ENCODE data around the gene FRMPD4. TPM values are rescaled to one million over a fixed set of nuclear protein-coding genes. Genes with fewer than 3 reads are reported as not detected.

Gene FRMPD4
- total and polyA plus RNA-seq, 2 donors from 2014 or later, result not detected

- DNase-seq, result no peak
- no peak for FAIRE-seq
Measured at GRCh38 chrX:12439416-12439815, 301.1 kb downstream of the FRMPD4 start.

GRCh38 chrX:12440246-12440645 is 302.0 kb downstream of the FRMPD4 start:
- FAIRE-seq, result no peak
- intact Hi-C loops (cut with DNase I), result no loop called here
- peak in 1 of 5 donors; percentile 2 for DNase-seq
- no peak overlapping the region for H3K27ac ChIP-seq (ENCODE audit: low read depth in 2 of 2, low read length in 2 of 2)
- H3K4me3 ChIP-seq (ENCODE audit: low read length in 3 of 3), result no peak overlapping the region
- no peaks in the 10 kb centered on the region for H3K4me1 ChIP-seq (ENCODE audit: control insufficient read depth in 2 of 3, insufficient read depth in 2 of 3, low read depth in 1 of 3, low read length in 3 of 3)
- no peaks in the 10 kb centered on the region for H3K27me3 ChIP-seq (ENCODE audit: control insufficient read depth, insufficient read depth, low read length)
- no peak overlapping the region for H3K9ac ChIP-seq (ENCODE audit: low read length in 3 of 3)
- no peaks in the 10 kb centered on the region for H3K36me3 ChIP-seq (ENCODE audit: control insufficient read depth in 2 of 3, insufficient read depth in 3 of 3, low read length in 3 of 3)
- no peak for TF ChIP-seq CTCF (IDR thresholded peaks at IDR 0.05; ENCODE audit: borderline replicate concordance, extremely low read depth, insufficient read depth)
- H3K9me3 ChIP-seq (ENCODE audit: control insufficient read depth in 2 of 3, insufficient read depth in 1 of 3, low read length in 3 of 3), result no peaks in the 10 kb centered on the region

More at GRCh38 chrX:12439416-12439815, 301.1 kb downstream of the FRMPD4 start:
- H3K27ac ChIP-seq (ENCODE audit: low read depth in 2 of 2, low read length in 2 of 2), result no peak overlapping the region
- no peaks in the 10 kb centered on the region for H3K9me3 ChIP-seq (ENCODE audit: control insufficient read depth in 2 of 3, insufficient read depth in 1 of 3, low read length in 3 of 3)
- no peak for TF ChIP-seq CTCF (IDR thresholded peaks at IDR 0.05; ENCODE audit: borderline replicate concordance, extremely low read depth, insufficient read depth)
- H3K36me3 ChIP-seq (ENCODE audit: control insufficient read depth in 2 of 3, insufficient read depth in 3 of 3, low read length in 3 of 3), result no peaks in the 10 kb centered on the region
- intact Hi-C loops (cut with DNase I), result no loop called here
- H3K9ac ChIP-seq (ENCODE audit: low read length in 3 of 3), result no peak overlapping the region
- H3K4me3 ChIP-seq (ENCODE audit: low read length in 3 of 3), result no peak overlapping the region
- H3K4me1 ChIP-seq (ENCODE audit: control insufficient read depth in 2 of 3, insufficient read depth in 2 of 3, low read depth in 1 of 3, low read length in 3 of 3), result no peaks in the 10 kb centered on the region
- H3K27me3 ChIP-seq (ENCODE audit: control insufficient read depth, insufficient read depth, low read length), result no peaks in the 10 kb centered on the region

- Histone ChIP-seq H3K9ac (ENCODE audit: low read length in 3 of 3) (no peak overlapping the region), H3K27ac (ENCODE audit: low read depth in 2 of 2, low read length in 2 of 2) (no peak overlapping the region), H3K4me3 (ENCODE audit: low read length in 3 of 3) (no peak overlapping the region), H3K36me3 (ENCODE audit: control insufficient read depth in 2 of 3, insufficient read depth in 3 of 3, low read length in 3 of 3) (no peaks in the 10 kb centered on the region), H3K4me1 (ENCODE audit: control insufficient read depth in 2 of 3, insufficient read depth in 2 of 3, low read depth in 1 of 3, low read length in 3 of 3) (no peaks in the 10 kb centered on the region), H3K27me3 (ENCODE audit: control insufficient read depth, insufficient read depth, low read length) (no peaks in the 10 kb centered on the region), H3K9me3 (ENCODE audit: control insufficient read depth in 2 of 3, insufficient read depth in 1 of 3, low read length in 3 of 3) (no peaks in the 10 kb centered on the region)
- FAIRE-seq (no peak), DNase-seq (peak in 1 of 5 donors; percentile 3)
- intact Hi-C loops (cut with DNase I), result no loop called here
- TF ChIP-seq CTCF (IDR thresholded peaks at IDR 0.05; ENCODE audit: borderline replicate concordance, extremely low read depth, insufficient read depth), result no peak
Measured at GRCh38 chrX:12441381-12442128, 303.3 kb downstream of the FRMPD4 start.
